ENCODE results near the gene SPTLC1.

Gene SPTLC1

GRCh38 chr9:91994422-91994821 is 120.8 kb downstream of the SPTLC1 start:
- DNase-seq (ENCODE audit: insufficient read length, low spot score) (no peak), FAIRE-seq (no peak)

- FAIRE-seq (no peak), DNase-seq (ENCODE audit: insufficient read length, low spot score) (no peak)
These were observed 122.7 kb downstream of the SPTLC1 start for GRCh38 chr9:91992461-91993041.

GRCh38 chr9:91991721-91992341 is 123.4 kb downstream of the SPTLC1 start:
- no peak for DNase-seq (ENCODE audit: insufficient read length, low spot score)
- no peak for FAIRE-seq

- DNase-seq (ENCODE audit: insufficient read length, low spot score) (no peak), FAIRE-seq (no peak)
These were observed 129.0 kb downstream of the SPTLC1 start for GRCh38 chr9:91986248-91986647.

GRCh38 chr9:91985692-91986091 is 129.5 kb downstream of the SPTLC1 start:
- DNase-seq (ENCODE audit: insufficient read length, low spot score) (no peak), FAIRE-seq (no peak)

All from HTR-8/SVneo (cell line).